ENCODE data around the gene ZDHHC13.
"Not testable (repeated sequence)": the region's sequence is repeated elsewhere in the genome, so short reads cannot be mapped to it uniquely, and the experiment has no call there.

The ZDHHC13 gene

DNA sequence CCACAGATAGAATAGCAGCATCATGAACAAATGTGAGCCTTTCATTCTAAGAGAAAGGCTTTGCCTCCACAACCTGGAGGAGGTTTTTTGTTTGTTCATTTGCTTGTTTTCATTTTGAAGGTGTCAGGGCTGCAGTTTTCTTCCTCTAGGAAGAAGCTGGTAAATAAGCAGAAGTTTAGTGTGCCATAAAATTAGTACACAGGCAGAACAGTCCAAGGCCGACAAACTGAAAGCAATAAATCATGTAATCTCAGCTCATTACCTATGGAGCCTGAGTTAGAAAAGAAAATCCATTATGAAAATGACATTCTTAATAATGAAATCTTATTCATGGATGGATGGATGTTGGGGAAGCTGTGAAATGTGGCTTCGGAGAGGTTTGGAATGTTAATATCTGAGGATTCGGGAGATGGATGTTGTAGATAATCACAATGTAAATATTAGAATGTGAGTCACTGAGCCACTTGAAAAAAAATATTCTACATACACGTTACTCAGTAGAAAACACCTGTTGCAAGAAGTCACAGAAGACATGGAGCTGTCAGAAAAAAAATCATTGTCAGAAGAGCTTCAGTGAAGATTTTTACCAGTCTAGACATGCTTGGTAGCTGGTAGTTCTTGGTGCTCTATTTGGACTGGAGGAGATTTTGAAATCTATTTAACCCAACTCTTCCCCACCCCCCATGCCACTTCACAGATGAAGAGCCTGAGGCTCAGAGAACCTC lies 15.0 kb upstream of the ZDHHC13 start:
- DNase-seq = peak; percentile 15

DNA sequence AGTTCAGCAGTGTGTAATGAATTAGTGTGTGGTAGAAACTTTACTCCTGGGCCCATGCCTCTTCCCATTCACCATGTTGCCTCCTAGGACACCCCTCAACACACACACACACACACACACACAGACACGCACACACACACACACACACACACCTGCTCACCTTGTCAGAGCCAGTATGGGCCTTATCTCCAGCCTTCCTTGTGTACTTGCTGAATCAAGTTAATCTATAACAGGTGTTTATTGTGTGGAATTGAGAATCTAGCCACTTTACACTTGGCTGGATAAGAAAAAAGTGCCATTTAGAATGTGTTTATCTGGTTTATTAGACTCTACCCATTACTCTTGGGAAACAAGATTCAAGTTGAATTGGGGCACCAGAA lies 14.5 kb upstream of the ZDHHC13 start:
- DNase-seq = no peak

DNA sequence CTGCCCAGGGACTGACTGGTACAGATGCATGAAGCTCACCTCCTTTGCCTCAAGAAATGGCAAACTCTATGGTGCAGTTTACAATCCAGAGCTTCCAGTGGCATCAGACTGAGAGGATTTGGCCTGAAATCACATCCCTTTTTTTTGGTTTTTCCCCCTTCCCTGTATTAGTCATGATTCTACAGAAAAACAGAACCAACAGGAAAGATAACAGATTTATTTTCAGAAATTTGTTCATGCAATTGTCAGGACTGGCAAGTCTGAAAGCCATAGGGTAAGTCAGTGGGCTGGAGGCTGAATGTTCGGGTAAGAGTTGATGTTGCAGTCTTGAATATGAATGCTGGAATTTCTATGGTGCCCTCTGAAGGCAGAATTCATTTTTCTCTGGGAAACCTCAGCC lies 12.0 kb upstream of the ZDHHC13 start:
- no peak for DNase-seq

DNA sequence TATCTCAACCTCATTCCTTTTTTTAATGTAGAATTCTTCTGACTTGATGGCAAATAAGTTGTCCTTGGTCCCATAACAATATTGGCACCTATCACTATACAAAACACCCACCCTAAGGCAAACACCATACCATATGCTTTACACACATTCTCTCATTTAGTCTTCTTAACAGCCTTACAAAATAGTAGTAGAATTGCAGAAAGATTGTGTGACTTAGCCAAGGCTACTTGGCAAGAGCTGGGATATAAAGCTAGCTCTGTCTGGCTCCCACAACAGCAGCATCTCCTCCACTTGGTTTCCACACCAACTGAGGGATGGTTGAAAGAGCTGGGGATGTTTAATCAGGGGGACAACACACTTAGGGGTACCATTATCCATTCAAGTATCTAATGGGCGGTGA lies 9.8 kb upstream of the ZDHHC13 start:
- no peak for DNase-seq

DNA sequence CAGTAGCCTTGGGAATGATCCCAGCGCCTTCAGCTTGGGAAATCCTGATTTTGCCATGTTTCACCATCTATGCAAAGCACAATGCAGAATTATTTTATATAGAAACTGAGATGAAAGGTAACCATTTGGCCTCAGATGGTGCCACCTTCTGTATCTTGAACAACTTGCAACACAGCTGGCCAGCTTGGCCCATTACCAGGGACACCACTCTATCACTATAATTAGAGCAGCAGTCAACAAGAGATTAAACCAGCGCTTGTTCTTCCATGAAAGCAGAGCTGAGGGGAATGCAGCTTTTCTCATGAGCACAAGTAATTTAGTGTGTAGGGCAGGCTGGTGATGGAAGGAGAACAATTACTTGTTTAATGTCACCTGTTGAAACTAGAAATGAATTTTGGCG lies 6.7 kb upstream of the ZDHHC13 start:
- peak; percentile 14 for DNase-seq

DNA sequence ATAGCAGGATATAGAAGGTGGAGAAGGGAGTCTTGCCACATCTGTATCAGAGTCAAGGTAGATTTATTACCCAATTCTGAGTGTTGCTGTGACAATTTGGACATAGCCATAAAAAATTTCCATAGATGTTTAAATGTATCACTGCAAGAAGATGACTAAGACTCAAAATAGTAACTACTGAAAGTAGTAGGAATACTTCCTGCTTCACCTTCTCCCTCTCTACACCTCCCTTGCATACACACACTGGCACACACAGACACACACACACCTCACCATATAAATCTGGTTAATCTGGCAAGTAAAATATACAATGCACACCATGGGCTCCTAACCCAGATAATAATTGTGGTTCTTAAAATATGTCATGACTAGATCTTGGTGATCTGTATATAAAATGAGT lies 5.2 kb upstream of the ZDHHC13 start:
- DNase-seq = no peak

DNA sequence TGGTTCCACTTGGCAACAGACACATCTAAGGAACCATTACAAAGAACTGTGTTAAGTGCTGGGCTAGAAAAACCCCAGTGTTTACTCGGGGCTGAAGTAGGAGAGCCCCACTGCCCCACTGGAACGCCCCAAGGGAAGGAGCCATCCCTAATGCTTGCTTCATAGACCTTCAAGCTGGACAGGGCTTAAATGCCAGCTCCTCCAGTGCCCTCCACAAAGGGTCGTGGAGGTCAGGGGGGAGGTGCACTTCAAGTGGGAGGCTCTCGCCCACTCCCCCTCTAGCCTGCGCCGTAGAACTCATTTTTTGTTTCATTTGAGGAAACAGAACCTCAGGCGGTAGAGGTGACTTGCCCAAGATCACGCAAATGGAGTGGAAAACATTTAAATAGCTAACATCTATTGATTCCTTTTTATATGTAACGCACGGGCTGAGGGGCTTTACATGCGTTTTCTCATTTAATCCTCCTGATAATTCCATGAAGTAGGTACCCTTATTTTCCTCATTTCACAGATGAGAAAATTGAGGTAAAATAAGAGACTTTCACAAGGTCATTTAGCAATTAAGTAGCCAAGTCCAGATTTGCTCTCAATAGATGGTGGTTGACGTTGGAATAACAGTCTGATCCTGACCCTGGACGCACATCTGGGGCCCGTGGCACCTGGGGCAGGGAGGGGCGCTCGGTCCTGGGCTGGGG lies 545 bp upstream of the ZDHHC13 start:
- DNase-seq = no peak

DNA sequence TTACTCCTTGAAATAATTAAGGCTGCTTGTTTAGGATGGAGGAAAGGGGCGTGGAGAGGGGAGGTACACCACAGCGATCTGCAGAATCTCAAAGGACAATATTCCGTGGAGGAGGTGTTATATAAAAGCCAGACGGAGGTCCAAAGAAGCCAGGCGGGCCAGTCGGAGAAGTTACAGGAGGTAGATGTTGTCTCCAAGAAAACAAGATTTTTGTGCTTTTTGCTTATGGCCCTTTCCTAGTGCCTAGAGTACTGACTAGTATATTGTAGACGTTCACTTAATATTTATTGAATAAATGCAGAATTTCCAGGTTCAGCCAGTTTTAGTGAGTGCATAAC lies 761 bp downstream of the ZDHHC13 start:
- no peak for DNase-seq

DNA sequence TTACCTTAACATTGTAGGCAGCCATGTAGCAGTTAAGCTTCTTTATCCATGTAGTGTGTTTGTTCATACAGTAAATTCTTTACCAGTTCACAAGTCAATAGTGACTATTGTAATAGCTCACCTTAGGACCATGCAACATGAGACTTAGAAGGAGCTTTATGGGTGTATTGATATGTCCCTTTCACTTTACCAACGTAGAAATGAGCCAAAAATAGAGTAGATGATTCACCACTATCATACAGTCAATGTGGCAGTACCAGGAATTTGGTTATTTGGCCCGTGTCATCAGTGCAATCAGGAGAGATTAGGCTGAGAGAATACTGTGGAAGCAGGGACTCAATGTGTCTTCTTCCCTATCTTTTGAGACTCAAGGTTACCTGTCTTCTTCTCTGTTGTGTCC lies 4.7 kb downstream of the ZDHHC13 start:
- DNase-seq = no peak

DNA sequence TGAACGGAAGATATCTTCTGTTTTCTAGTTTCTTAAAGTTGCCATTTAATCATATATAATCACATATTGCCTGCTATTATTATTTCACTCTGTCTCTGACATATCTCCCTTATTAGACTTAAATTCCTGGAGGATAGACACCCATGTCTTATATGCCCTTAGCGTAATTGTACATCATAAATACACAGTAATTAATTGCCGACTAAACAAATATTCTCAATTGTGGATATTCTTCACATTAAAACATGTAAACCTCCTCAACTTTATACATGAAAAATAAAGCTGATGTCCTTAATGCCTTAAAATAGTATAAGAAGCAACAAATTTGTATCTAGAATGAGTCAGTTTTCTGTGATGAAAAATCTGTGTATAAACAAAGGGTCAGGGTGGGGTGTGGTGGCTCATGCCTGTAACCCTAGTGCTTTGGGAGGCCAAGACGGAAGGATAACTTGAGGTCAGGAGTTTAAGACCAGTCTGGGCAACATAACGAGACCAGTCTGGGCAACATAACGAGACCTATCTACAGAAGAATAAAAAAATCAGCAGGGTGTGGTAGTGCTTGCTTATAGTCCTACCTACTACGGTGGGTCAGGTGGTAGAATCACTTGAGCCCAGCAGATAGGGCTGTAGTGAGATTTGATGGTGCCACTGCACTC lies 6.1 kb downstream of the ZDHHC13 start:
- no peak for DNase-seq

DNA sequence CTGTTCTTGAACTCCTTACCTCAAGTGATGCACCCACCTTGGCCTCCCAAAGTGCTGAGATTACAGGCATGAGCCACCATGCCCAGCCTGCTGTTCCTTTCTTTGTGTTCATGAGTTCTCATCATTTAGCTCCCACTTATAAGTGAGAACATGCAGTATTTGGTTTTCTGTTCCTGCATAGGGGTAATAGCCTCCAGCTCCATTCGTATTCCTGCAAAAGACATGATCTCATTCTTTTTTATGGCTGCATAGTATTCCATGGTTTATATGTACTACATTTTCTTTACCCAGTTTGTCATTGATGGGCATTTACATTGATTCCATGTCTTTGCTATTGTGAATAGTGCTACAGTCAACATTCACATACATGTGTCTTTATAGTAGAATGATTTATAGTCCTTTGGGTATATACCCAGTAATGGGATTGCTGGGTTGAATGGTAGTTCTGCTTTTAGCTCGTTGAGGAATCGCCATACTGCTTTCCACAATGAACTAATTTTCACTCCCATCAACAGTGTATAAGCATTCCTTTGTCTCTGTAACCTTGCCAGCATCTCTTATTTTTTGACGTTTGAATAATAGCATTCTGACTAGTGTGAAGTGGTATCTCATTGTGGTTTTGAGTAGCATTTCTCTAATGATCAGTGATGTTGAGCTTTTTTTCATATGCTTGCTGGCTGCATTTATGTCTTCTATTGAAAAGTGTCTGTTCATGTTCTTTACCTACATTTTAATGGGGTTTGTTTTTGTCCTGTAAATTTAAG lies 9.8 kb downstream of the ZDHHC13 start:
- DNase-seq = not testable (repeated sequence)

DNA sequence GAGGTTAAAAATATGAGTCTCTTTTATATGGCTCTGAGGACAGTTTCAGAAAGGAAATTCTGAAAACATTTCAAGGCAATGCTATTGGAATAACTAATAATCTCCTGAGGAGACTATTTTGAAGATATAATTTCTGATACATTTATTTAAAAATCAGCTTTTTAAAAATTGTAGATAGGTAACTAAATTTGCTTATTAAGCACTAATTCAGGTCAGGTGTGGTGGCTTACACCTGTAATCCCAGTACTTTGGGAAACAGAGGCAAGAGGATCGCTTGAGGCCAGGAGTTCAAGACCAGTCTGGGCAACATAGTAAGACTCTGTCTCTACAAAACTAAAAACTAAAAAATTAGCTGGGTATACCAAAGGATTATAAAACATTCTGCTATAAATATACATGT lies 17.0 kb downstream of the ZDHHC13 start:
- no peak for DNase-seq

DNA sequence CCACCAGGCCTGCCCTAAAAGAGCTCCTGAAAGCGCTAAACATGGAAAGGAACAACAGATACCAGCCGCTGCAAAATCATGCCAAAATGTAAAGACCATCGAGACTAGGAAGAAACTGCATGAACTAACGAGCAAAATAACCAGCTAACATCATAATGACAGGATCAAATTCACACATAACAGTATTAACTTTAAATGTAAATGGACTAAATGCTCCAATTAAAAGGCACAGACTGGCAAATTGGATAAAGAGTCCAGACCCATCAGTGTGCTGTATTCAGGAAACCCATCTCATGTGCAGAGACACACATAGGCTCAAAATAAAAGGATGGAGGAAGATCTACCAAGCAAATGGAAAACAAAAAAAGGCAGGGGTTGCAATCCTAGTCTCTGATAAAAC lies 19.9 kb downstream of the ZDHHC13 start:
- not testable (repeated sequence) for DNase-seq

DNA sequence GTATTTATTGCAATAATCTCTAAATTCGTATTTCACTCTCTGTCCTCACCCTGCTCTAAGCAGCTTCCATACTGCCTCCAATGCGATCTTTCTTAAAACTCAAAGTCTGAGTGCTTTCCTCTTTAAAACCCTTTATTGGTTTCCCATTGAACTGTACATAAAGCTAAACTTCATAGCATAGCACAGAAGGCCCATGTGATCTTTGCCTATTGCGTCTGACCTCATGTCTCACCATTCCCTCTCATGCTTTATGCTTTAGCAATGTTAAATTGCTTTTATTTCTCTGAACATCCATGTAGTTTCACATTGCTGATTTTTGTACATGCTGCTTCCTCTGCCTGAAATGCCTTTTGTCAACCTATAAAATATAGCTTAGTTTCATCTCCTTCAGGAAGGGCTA lies 28.4 kb downstream of the ZDHHC13 start:
- DNase-seq = no peak

DNA sequence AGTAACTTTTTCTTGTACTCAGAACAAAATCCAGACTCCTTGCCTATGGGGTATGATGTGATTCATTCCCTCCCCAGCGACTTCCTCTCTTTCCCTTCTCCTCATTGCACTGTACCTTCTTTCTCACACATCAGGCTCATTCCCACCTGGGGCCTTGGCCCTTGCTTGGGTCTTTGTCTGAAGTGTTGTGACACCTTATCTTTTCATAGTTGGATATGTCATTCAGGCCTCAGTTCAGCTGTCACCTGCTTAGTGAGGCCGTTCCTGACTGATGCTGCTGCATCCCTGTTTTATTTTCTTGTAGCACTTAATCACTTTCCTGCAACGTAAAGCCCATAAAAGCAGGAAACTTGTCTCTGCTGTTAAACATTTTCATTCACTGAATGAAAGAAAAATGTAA lies 39.9 kb downstream of the ZDHHC13 start:
- DNase-seq = no peak

DNA sequence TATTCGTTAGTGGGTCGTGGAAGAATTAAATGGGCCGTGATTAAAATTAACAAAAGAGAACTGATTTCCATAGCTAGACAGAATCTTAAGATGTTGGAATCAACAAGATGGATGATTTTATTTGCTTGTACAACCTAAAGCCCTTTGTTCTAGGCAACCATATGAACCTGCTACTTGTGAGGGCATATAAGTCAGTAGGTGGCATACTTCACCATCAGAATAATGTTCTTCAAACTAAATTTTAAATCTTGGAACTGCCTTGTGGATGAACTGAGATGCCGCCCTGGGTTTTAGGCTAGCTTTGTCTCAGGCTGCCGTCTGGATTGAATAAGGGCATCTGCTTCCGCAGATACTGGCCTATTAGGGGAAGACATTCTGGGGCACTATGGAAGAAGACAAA lies 43.9 kb downstream of the ZDHHC13 start:
- DNase-seq = no peak

DNA sequence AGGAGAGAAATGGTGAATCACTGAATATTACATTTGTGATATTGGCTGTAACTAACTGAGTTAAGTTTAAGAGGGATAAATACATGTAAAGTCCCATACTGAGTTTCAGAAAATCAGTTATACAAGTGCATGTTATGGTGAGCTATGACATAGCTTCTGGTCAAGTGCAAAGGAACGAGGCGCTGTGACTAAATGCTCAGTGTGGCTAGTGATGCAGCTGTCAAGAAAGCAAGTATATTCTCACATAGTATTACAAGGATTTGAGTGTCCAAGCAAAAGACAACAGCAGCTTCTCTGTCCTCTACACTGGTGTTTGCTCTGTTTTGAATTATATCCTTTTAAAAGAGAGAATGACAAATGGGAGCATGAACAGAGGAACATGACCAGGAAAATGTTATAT lies 44.7 kb downstream of the ZDHHC13 start:
- no peak for DNase-seq

DNA sequence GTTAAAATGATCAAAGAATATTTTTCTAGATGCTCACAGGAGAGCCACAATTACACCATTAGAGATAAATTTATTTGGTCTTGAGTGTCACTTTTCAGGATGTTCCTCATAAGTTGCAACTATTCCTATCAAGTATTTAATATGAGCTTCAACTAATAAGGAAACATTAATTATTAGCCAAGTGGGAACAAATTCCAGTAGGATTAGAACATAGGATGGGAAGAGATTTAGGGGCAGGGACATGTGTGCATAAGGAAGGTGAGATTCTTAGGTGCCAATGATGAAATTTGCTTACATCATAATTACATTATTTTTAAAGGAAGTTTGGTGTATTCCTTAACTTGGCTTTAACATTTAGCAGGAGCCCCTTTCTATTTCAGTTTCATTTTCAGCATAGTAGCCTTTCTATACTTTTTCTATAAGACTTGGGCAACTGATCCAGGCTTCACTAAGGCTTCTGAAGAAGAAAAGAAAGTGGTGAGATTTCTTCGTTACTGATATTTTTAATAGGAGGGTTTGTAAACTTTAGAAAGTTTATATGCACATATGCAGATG lies 46.1 kb downstream of the ZDHHC13 start:
- DNase-seq = no peak

DNA sequence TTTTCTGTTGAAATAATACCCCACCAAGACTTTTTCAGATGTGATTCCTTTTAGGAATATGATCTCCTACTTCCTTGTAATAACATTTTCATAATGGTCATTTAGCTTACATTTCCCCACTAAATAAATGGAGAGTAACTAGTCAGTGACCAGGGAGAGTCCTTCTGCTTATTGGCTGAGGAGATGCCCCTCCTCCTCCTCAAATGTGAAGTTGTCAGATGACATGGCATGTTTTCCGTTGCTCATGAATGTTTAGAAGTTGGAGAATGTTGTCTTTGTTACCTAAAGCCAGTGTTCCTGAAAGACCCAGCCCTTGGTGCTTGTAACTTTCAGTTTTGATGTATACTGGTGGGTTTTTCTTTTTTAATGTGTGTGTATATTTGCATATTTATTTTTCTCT lies 46.6 kb downstream of the ZDHHC13 start:
- no peak for DNase-seq

DNA sequence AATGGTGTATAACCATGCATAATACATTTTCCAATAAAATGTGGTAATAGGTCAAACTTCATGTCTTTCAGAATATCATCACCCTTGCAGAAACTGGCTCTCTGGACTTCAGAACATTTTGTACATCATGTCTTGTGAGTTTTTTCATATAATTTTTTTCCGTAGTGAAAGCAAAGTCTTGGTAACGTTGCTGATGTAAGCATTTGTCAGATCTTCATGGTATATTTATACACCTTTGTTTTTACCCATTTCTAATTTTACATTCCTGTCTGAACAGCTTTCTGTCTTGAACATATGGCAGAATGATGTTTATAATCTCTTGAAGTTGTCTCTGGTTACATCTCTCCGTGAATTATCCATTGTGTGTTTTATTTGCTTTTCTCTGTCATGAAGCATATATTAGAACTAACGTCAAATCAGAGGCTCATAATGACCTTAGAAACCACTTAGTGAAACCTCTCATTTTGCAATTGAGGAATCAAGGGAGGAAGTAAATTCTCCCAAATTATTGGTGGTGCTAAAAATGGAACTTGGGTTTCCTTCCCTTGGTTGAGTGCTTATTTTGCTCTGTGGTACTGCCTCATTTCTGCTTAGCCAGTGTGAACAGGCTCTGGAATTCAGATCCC lies 47.4 kb downstream of the ZDHHC13 start:
- DNase-seq = peak; percentile 78

DNA sequence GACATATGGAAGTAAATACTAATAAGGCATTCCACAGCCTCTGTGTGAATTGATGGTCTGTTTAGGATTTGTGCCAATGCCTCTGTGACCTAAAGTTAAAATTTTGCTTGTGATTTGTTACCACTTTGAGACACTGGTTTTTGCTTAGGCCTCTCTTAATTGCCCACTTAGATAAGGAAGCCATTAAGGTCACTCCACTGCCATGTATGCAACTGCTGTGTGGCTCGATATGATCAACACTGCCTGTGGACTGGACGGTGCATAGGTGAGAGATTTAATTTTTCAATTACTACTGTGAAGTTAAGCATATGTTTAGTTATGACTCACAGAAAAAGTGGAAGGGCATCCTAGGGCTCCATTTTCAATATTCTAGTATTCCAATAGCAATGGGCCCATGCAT lies 47.9 kb downstream of the ZDHHC13 start:
- DNase-seq = no peak

DNA sequence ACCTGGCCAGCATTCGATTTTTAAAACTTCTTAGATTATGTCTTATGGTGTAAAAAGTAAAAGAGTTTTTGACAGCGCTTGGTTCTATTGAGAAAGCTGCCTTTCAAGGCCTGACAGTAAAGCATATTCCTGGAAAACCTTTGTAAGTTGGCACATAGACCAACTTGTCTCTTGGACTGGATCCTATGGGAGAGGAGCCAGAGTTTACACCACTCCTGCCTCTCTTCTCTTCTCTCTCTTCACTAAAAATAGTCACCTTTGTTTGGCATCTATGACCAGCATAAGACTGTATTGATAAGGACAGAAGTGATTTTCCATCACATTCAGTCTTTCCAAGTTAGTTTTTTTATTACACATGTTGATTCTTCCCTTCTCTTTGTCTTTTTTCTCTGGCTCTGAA lies 51.1 kb downstream of the ZDHHC13 start:
- DNase-seq = no peak

Data from NCI-H748 treated with DMSO at 0.1 percent for 48 hours (cell line).